Tibial nerve (tissue), 4 donors: ENCODE data around the gene PPP1R14B. TPM values are rescaled to one million over a fixed set of nuclear protein-coding genes. Genes with fewer than 3 reads are reported as not detected.

Experiments
- DNase-seq, 2 donors: peaks; one replicate each; pipeline ENCODE4 v3.0.0-alpha.2; 2019; ENCODE audit warnings: low spot score in 2 of 2
- H3K27ac ChIP-seq, 4 donors: fragments of 200-600 bp; sonication (generic) in 3 of 4; one replicate each; pipeline ENCODE4 v1.5.1; 2017 to 2019; ENCODE audit warnings: mild to moderate bottlenecking in 1 of 4
- H3K27me3 ChIP-seq, 2 donors: fragments of 200-600 bp; sonication (generic) in 1 of 2; one replicate each; pipeline versions ENCODE4 v1.5.1 to v1.6.0; 2017 to 2019
- H3K36me3 ChIP-seq, 3 donors: fragments of 200-600 bp; sonication (generic); one replicate each; pipeline ENCODE4 v1.5.1; 2018 to 2019
- H3K4me1 ChIP-seq, 4 donors: fragments of 200-600 bp; sonication (generic) in 3 of 4; one replicate each; pipeline ENCODE4 v1.5.1; 2017 to 2019
- H3K4me3 ChIP-seq, 4 donors: fragments of 200-600 bp; sonication (generic) in 3 of 4; one replicate each; pipeline ENCODE4 v1.5.1; 2017 to 2019; ENCODE audit warnings: mild to moderate bottlenecking in 1 of 4, moderate library complexity in 1 of 4
- H3K9me3 ChIP-seq, 4 donors: fragments of 200-600 bp; sonication (generic) in 3 of 4; one replicate each; pipeline ENCODE4 v1.5.1; 2017 to 2019
- CTCF ChIP-seq, 5 experiments: fragments of 200-600 bp in 3 of 5; fragments of 450-650 bp in 2 of 5; sonication (generic) in 3 of 5; IDR thresholded peaks; one replicate each; pipeline ENCODE4 v1.5.1; 2016 to 2019; ENCODE audit warnings: antibody characterized with exemption in 5 of 5, mild to moderate bottlenecking in 3 of 5, moderate library complexity in 2 of 5
- EP300 ChIP-seq, 2 donors: sonication (generic); formaldehyde crosslinking; IDR thresholded peaks; one replicate each; pipeline ENCODE4 v1.6.1; 2017; ENCODE audit warnings: antibody characterized with exemption in 2 of 2, mild to moderate bottlenecking in 1 of 2
- POLR2A ChIP-seq, 2 donors: fragments of 450-650 bp; IDR thresholded peaks; one replicate each; pipeline ENCODE4 v1.6.1; 2017; ENCODE audit warnings: antibody characterized with exemption in 2 of 2, mild to moderate bottlenecking in 2 of 2, moderate library complexity in 2 of 2
- WGBS, 2 donors: methylation state at CpG; one replicate each; pipeline ENCODE4 v1.1.5; 2018; 5-methylcytosine and 5-hydroxymethylcytosine counted together
- small RNA-seq: library from RNA; depleted of rRNA; stranded (forward); fragments of <200 nt; gene quantifications from one replicate; pipeline ENCODE3, GENCODE V24; 2016
- total RNA-seq, 4 donors: library from RNA; depleted of rRNA; stranded (reverse); fragments of >200 nt; gene quantifications; one replicate each; pipeline ENCODE4 v1.1.0, GENCODE V29; 2016

Gene PPP1R14B
- total RNA-seq, 4 donors from 2014 or later, result 79.7 to 187 (median 91.4) TPM

- DNase-seq, result no peak
- Histone ChIP-seq H3K4me3 (no peak overlapping the region), H3K9me3 (no peaks in the 10 kb centered on the region), H3K27me3 (no peaks in the 10 kb centered on the region), H3K27ac (no peak overlapping the region), H3K36me3 (peaks cover 4 to 87% (median 24%) of the 10 kb centered on the region in 3 donors), H3K4me1 (peaks cover 0 to 14% (median 8%) of the 10 kb centered on the region in 4 donors)
- no peak for TF ChIP-seq POLR2A (IDR thresholded peaks at IDR 0.05)
- TF ChIP-seq EP300 (IDR thresholded peaks at IDR 0.05), result no peak
- TF ChIP-seq CTCF (IDR thresholded peaks at IDR 0.05), result no peak
- 81 to 96% methylated on average over 9 of the region's 9 CpGs for WGBS, 2 donors
Measured at GRCh38 chr11:64202992-64203391, 43.8 kb downstream of the PPP1R14B start.

- Histone ChIP-seq H3K4me3 (no peak overlapping the region), H3K27ac (no peak overlapping the region), H3K9me3 (no peaks in the 10 kb centered on the region), H3K27me3 (no peaks in the 10 kb centered on the region), H3K36me3 (peaks cover 7 to 95% (median 26%) of the 10 kb centered on the region in 3 donors), H3K4me1 (peaks cover 0 to 13% (median 7%) of the 10 kb centered on the region in 4 donors)
- DNase-seq, result no peak
- no peak for TF ChIP-seq POLR2A (IDR thresholded peaks at IDR 0.05)
- no peak for TF ChIP-seq CTCF (IDR thresholded peaks at IDR 0.05)
- no peak for TF ChIP-seq EP300 (IDR thresholded peaks at IDR 0.05)
- WGBS, 2 donors, result 77 to 85% methylated on average over 3 of the region's 3 CpGs
Measured at GRCh38 chr11:64201543-64201942, 45.2 kb downstream of the PPP1R14B start.

GRCh38 chr11:64198511-64198910 lies 48.2 kb downstream of the PPP1R14B start:
- no peak overlapping the region for H3K27ac ChIP-seq
- peaks cover 9 to 99% (median 37%) of the 10 kb centered on the region in 3 donors for H3K36me3 ChIP-seq
- H3K9me3 ChIP-seq, result no peaks in the 10 kb centered on the region
- H3K27me3 ChIP-seq, result no peaks in the 10 kb centered on the region
- H3K4me1 ChIP-seq, result no peaks in the 10 kb centered on the region
- no peak for DNase-seq
- no peak overlapping the region for H3K4me3 ChIP-seq
- TF ChIP-seq EP300 (IDR thresholded peaks at IDR 0.05) (no peak), CTCF (IDR thresholded peaks at IDR 0.05) (no peak), POLR2A (IDR thresholded peaks at IDR 0.05) (no peak)
- WGBS, 2 donors, result 93 to 100% methylated on average over 2 of the region's 2 CpGs

- H3K4me3 ChIP-seq, result no peak overlapping the region
- no peaks in the 10 kb centered on the region for H3K4me1 ChIP-seq
- no peak for DNase-seq
- H3K9me3 ChIP-seq, result no peaks in the 10 kb centered on the region
- H3K36me3 ChIP-seq, result peaks cover 9 to 95% (median 26%) of the 10 kb centered on the region in 3 donors
- H3K27ac ChIP-seq, result no peak overlapping the region
- no peaks in the 10 kb centered on the region for H3K27me3 ChIP-seq
- TF ChIP-seq POLR2A (IDR thresholded peaks at IDR 0.05) (no peak), CTCF (IDR thresholded peaks at IDR 0.05) (no peak), EP300 (IDR thresholded peaks at IDR 0.05) (no peak)
- 81 to 86% methylated on average over 9 of the region's 9 CpGs for WGBS, 2 donors
Measured at GRCh38 chr11:64196626-64197025, 50.1 kb downstream of the PPP1R14B start.

Small RNA genes lying within 50 kb of the gene (small RNA-seq; reads per million reads assigned to genes)
- gene RF00019, result not detected

Other genes with a start within 250 kb of the PPP1R14B start
- gene FLRT1, start 211.0 kb downstream of the PPP1R14B start, total RNA-seq, result 1 to 10 TPM in 1 of 4 donors, under 1 TPM in 3; 0.39 to 2.1 (median 0.52) TPM
- gene MACROD1, start 80.8 kb downstream of the PPP1R14B start, total RNA-seq, result 10 to 100 TPM; 30.6 to 45.0 (median 35.0) TPM
- 100 to 1,000 TPM in 1 of 4 donors, 10 to 100 TPM in 3; 53.3 to 109 (median 79.8) TPM for gene STIP1, start 60.8 kb downstream of the PPP1R14B start, total RNA-seq
- gene FERMT3, start 40.2 kb downstream of the PPP1R14B start, total RNA-seq, result 10 to 100 TPM; 17.2 to 83.1 (median 29.6) TPM
- gene TRPT1, start 20.8 kb downstream of the PPP1R14B start, total RNA-seq, result 10 to 100 TPM; 64.9 to 74.7 (median 68.7) TPM
- gene NUDT22, start 20.7 kb downstream of the PPP1R14B start, total RNA-seq, result 10 to 100 TPM; 33.0 to 83.7 (median 60.2) TPM
- 10 to 100 TPM; 20.1 to 42.0 (median 25.8) TPM for gene DNAJC4, start 16.4 kb downstream of the PPP1R14B start, total RNA-seq
- gene VEGFB, start 12.4 kb downstream of the PPP1R14B start, total RNA-seq, result 100 to 1,000 TPM in 2 of 4 donors, 10 to 100 TPM in 2; 84.3 to 129 (median 109) TPM
- 100 to 1,000 TPM in 1 of 4 donors, 10 to 100 TPM in 3; 38.2 to 101 (median 57.8) TPM for gene FKBP2, start 5.8 kb downstream of the PPP1R14B start, total RNA-seq
- 10 to 100 TPM; 18.0 to 44.4 (median 27.1) TPM for gene PLCB3, start 4.6 kb upstream of the PPP1R14B start, total RNA-seq
- 100 to 1,000 TPM; 110 to 143 (median 124) TPM for gene BAD, start 37.7 kb upstream of the PPP1R14B start, total RNA-seq
- 10 to 100 TPM; 12.5 to 25.7 (median 20.0) TPM for gene GPR137, start 38.9 kb upstream of the PPP1R14B start, total RNA-seq
- 1 to 10 TPM in 1 of 4 donors, not detected in 3; 1.2 TPM for gene KCNK4, start 44.4 kb upstream of the PPP1R14B start, total RNA-seq
- not detected for gene CATSPERZ, start 53.4 kb upstream of the PPP1R14B start, total RNA-seq
- gene ESRRA, start 58.6 kb upstream of the PPP1R14B start, total RNA-seq, result 10 to 100 TPM; 26.0 to 39.3 (median 28.7) TPM
- 100 to 1,000 TPM; 290 to 381 (median 327) TPM for gene TRMT112, start 70.6 kb upstream of the PPP1R14B start, total RNA-seq
- gene PRDX5, start 71.2 kb upstream of the PPP1R14B start, total RNA-seq, result 100 to 1,000 TPM; 142 to 246 (median 204) TPM
- gene CCDC88B, start 93.3 kb upstream of the PPP1R14B start, total RNA-seq, result 10 to 100 TPM in 3 of 4 donors, 1 to 10 TPM in 1; 6.9 to 48.0 (median 14.4) TPM
- gene RPS6KA4, start 112.2 kb upstream of the PPP1R14B start, total RNA-seq, result 10 to 100 TPM; 23.7 to 34.3 (median 26.2) TPM